ENCODE measurements around the gene GRB10. TPM values are rescaled to one million over a fixed set of nuclear protein-coding genes. Genes with fewer than 3 reads are reported as not detected.

GRB10 gene
- total RNA-seq, 3 donors from 2014 or later, result 56.8 to 71.1 (median 61.2) TPM

GRCh38 chr7:50818324-50818723, 35.6 kb upstream of the GRB10 start:
- H3K4me1 ChIP-seq, result no peaks in the 10 kb centered on the region
- intact Hi-C loops (cut with DNase I; ENCODE audit: low total_unique reads), result loop anchor here (10.0 kb wide), 1 partner anchor 1556 kb away; no protein-coding TSS in a partner anchor
- H3K36me3 ChIP-seq, result no peaks in the 10 kb centered on the region
- no peak for TF ChIP-seq POLR2A (IDR thresholded peaks at IDR 0.05)
- no peak for TF ChIP-seq CTCF (IDR thresholded peaks at IDR 0.05)
- no peak for TF ChIP-seq POLR2AphosphoS5 (IDR thresholded peaks at IDR 0.05)
- H3K9me3 ChIP-seq, result no peaks in the 10 kb centered on the region
- no peak overlapping the region for H3K27ac ChIP-seq
- no peak overlapping the region for H3K4me3 ChIP-seq
- H3K27me3 ChIP-seq, result no peaks in the 10 kb centered on the region
- peak in 1 of 2 donors; percentile 69 for DNase-seq (ENCODE audit: low spot score in 2 of 2)

GRCh38 chr7:50817561-50817960, 34.9 kb upstream of the GRB10 start:
- DNase-seq (ENCODE audit: low spot score in 2 of 2), result no peak
- Histone ChIP-seq H3K9me3 (no peaks in the 10 kb centered on the region), H3K27me3 (no peaks in the 10 kb centered on the region), H3K27ac (no peak overlapping the region), H3K36me3 (no peaks in the 10 kb centered on the region), H3K4me3 (no peak overlapping the region), H3K4me1 (no peaks in the 10 kb centered on the region)
- intact Hi-C loops (cut with DNase I; ENCODE audit: low total_unique reads), result loop anchor here (10.0 kb wide), 1 partner anchor 1557 kb away; no protein-coding TSS in a partner anchor
- TF ChIP-seq CTCF (IDR thresholded peaks at IDR 0.05) (no peak), POLR2AphosphoS5 (IDR thresholded peaks at IDR 0.05) (no peak), POLR2A (IDR thresholded peaks at IDR 0.05) (no peak)

- no peaks in the 10 kb centered on the region for H3K27me3 ChIP-seq
- H3K4me1 ChIP-seq, result no peaks in the 10 kb centered on the region
- no peak for DNase-seq (ENCODE audit: low spot score in 2 of 2)
- no peaks in the 10 kb centered on the region for H3K36me3 ChIP-seq
- no peak for TF ChIP-seq POLR2AphosphoS5 (IDR thresholded peaks at IDR 0.05)
- no peak for TF ChIP-seq CTCF (IDR thresholded peaks at IDR 0.05)
- no peak for TF ChIP-seq POLR2A (IDR thresholded peaks at IDR 0.05)
- no peaks in the 10 kb centered on the region for H3K9me3 ChIP-seq
- H3K27ac ChIP-seq, result no peak overlapping the region
- intact Hi-C loops (cut with DNase I; ENCODE audit: low total_unique reads), result loop anchor here (10.0 kb wide), 1 partner anchor 1560 kb away; no protein-coding TSS in a partner anchor
- H3K4me3 ChIP-seq, result no peak overlapping the region
Observed at GRCh38 chr7:50815138-50815537, 32.4 kb upstream of the GRB10 start.

GRCh38 chr7:50814166-50814565, 31.5 kb upstream of the GRB10 start:
- H3K27me3 ChIP-seq, result no peaks in the 10 kb centered on the region
- no peaks in the 10 kb centered on the region for H3K36me3 ChIP-seq
- no peak overlapping the region for H3K27ac ChIP-seq
- no peaks in the 10 kb centered on the region for H3K4me1 ChIP-seq
- intact Hi-C loops (cut with DNase I; ENCODE audit: low total_unique reads), result loop anchor here (10.0 kb wide), 1 partner anchor 1561 kb away; no protein-coding TSS in a partner anchor
- H3K9me3 ChIP-seq, result no peaks in the 10 kb centered on the region
- no peak for DNase-seq (ENCODE audit: low spot score in 2 of 2)
- TF ChIP-seq POLR2AphosphoS5 (IDR thresholded peaks at IDR 0.05), result no peak
- TF ChIP-seq CTCF (IDR thresholded peaks at IDR 0.05), result no peak
- TF ChIP-seq POLR2A (IDR thresholded peaks at IDR 0.05), result no peak
- no peak overlapping the region for H3K4me3 ChIP-seq

GRCh38 chr7:50812841-50813475, 30.3 kb upstream of the GRB10 start:
- no peak for TF ChIP-seq CTCF (IDR thresholded peaks at IDR 0.05)
- no peak for TF ChIP-seq POLR2A (IDR thresholded peaks at IDR 0.05)
- peak in 1 of 3 donors; percentile 25 for TF ChIP-seq POLR2AphosphoS5 (IDR thresholded peaks at IDR 0.05)
- no peaks in the 10 kb centered on the region for H3K4me1 ChIP-seq
- H3K9me3 ChIP-seq, result no peaks in the 10 kb centered on the region
- intact Hi-C loops (cut with DNase I; ENCODE audit: low total_unique reads), result loop anchor here (10.0 kb wide), 1 partner anchor 1562 kb away; no protein-coding TSS in a partner anchor
- H3K4me3 ChIP-seq, result no peak overlapping the region
- H3K27me3 ChIP-seq, result no peaks in the 10 kb centered on the region
- DNase-seq (ENCODE audit: low spot score in 2 of 2), result peak; percentile 59 to 76
- H3K36me3 ChIP-seq, result no peaks in the 10 kb centered on the region
- H3K27ac ChIP-seq, result no peak overlapping the region

Measured in breast epithelium (tissue), 4 donors.